ENCODE measurements around the gene LMO1.

- TF ChIP-seq CTCF (IDR thresholded peaks at IDR 0.05; ENCODE audit: insufficient read depth, low read length, poor library complexity, severe bottlenecking) (no peak), EZH2phosphoT487 (conservative IDR thresholded peaks at IDR 0.05; ENCODE audit: low read length) (no peak)
Measured at GRCh38 chr11:8239536-8240228, 24.0 kb downstream of the LMO1 start.
